K562 (cell line): Measurements from ENCODE around the gene MRPL38.
A peak's percentile ranks its signal among the peaks of the same experiment; 100 is the strongest.

Source experiments
- BHLHE40 ChIP-seq: IDR thresholded peaks from 2 replicates; pipeline ENCODE4 v1.6.1; 2011; ENCODE audit warnings: low read length, improper control_type of control experiment
- DIDO1 ChIP-seq: fragments of 450-650 bp; IDR thresholded peaks from 2 replicates; pipeline ENCODE4 v1.6.1; 2016; ENCODE audit warnings: low read depth, missing biosample characterization, missing genetic modification characterization
- ZNF785 ChIP-seq: fragments of 250-450 bp; sonication (Bioruptor Pico); IDR thresholded peaks from 2 replicates; pipeline ENCODE4 v1.4.0; 2020; ENCODE audit warnings: mild to moderate bottlenecking

DNA sequence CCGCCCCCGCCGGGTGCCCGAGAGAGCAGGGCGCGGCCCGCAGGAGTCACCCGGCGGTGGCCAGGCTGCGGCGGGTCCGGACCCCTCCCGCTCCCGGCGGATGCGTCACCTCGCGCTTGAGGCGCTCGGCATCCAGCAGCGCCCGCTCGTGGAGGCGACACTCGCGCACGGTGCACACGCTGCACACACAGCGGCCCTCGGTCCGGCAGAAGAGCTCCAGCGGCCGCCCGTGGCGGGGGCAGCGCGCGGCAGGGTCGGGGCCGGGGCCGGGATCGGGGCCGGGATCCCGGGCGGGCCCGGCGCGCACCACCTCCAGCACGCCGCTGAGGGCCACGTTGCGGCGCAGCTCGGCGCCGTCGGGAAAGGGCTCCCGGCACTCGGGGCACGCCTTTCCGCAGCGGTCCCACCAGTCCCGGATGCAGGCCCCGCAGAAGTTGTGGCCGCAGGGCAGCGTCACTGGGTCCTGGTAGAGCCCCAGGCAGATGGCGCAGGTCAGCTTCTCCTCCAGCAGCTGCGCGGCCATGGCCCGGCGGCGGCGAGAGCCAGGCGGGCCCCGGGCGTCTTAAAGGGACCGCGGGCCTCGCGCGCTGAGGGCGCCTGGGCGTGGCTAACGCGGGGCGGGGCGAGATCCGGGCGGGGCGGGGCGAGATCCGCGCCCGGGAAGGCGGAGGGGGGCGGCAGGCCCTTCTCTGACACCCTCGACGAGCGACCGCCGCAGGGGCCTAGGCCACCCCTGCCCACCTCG, 8.1 kb downstream of the MRPL38 start, which contains the start of gene TRIM65:
- TF ChIP-seq DIDO1 (tag), result no peak
- peak; percentile 35; the same call in 1 of the 2 replicates for TF ChIP-seq BHLHE40
- TF ChIP-seq ZNF785 (CRISPR knock-in tag), result no peak
